ENCODE measurements around the gene DBT. TPM values are rescaled to one million over a fixed set of nuclear protein-coding genes. Genes with fewer than 3 reads are reported as not detected.

DBT gene
- total RNA-seq, 1 donor from 2014 or later, result 12.4 TPM

DNA sequence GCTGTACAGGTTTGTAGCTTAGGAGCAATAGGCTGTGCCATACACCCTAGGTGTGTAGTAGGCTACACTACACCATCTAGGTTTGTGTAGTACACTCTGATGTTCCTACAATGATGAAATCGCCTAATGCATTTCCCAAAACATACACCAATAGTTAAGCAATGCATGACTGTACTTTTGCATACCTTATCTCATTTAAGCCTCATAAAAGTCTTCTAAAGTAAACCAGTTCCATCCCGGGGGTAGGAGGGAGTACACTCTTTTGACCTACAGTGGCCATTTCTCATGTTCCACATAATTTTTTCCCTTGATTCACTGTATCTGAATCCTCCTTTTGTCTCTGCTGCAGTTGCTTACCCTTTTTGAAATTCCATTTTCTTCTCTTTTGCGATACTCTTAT lies 104.5 kb downstream of the DBT start:
- Mint-ChIP-seq H3K4me1 (ENCODE audit: low read depth) (peaks cover 4% of the 10 kb centered on the region), H3K9me3 (ENCODE audit: low read depth) (no peaks in the 10 kb centered on the region), H3K4me3 (ENCODE audit: unreplicated experiment) (no peak overlapping the region), H3K36me3 (ENCODE audit: low read depth) (peaks cover 35% of the 10 kb centered on the region), H3K27me3 (ENCODE audit: low read depth) (no peaks in the 10 kb centered on the region), H3K27ac (ENCODE audit: unreplicated experiment) (no peak overlapping the region)
- no peak for DNase-seq (ENCODE audit: low spot score)
- TF ChIP-seq, protein P1, sequence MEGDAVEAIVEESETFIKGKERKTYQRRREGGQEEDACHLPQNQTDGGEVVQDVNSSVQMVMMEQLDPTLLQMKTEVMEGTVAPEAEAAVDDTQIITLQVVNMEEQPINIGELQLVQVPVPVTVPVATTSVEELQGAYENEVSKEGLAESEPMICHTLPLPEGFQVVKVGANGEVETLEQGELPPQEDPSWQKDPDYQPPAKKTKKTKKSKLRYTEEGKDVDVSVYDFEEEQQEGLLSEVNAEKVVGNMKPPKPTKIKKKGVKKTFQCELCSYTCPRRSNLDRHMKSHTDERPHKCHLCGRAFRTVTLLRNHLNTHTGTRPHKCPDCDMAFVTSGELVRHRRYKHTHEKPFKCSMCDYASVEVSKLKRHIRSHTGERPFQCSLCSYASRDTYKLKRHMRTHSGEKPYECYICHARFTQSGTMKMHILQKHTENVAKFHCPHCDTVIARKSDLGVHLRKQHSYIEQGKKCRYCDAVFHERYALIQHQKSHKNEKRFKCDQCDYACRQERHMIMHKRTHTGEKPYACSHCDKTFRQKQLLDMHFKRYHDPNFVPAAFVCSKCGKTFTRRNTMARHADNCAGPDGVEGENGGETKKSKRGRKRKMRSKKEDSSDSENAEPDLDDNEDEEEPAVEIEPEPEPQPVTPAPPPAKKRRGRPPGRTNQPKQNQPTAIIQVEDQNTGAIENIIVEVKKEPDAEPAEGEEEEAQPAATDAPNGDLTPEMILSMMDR (IDR thresholded peaks at IDR 0.05), result no peak

DNA sequence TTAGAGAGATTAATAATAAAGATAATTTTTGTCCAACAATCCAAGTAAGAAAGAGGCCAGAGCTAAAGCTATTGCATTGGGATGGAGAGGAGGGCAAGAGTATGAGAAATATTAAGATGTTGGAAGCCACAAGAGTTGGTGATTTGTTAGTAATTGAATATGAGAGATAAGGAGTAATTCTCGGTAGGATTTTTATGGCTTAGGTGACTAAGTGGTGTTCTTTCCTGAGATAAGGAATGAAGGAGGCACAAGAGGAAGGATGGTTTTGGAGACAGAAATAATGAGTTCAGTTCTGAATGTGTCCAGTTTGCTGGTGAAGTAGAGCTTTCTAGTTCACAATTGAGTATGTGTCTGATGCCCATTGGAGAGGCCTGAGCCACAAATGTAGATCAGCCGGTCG lies 107.3 kb downstream of the DBT start:
- no peak overlapping the region for H3K27ac Mint-ChIP-seq (ENCODE audit: unreplicated experiment)
- no peak overlapping the region for H3K4me3 Mint-ChIP-seq (ENCODE audit: unreplicated experiment)
- peaks cover 4% of the 10 kb centered on the region for H3K4me1 Mint-ChIP-seq (ENCODE audit: low read depth)
- TF ChIP-seq, protein P1 (IDR thresholded peaks at IDR 0.05), result no peak
- H3K9me3 Mint-ChIP-seq (ENCODE audit: low read depth), result no peaks in the 10 kb centered on the region
- H3K27me3 Mint-ChIP-seq (ENCODE audit: low read depth), result no peaks in the 10 kb centered on the region
- DNase-seq (ENCODE audit: low spot score), result no peak
- H3K36me3 Mint-ChIP-seq (ENCODE audit: low read depth), result peaks cover 38% of the 10 kb centered on the region

DNA sequence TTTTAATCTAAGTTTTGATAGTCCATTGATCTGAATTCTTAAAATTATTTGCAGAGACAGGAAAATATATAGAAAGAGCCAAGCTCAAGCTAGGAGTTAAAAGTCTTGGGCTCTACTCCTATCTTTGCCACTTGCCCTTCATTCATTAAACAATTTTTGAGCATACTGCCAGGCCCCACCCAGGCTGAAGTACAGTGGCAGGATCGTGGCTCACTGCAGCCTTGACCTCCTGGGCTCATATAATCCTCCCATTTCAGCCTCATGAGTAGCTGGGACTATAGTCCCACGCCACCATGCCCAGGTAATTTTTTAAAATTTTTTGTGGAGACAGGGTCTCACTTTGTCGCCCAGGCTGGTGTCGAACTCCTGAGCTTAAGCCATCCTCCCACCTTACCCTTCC lies 108.4 kb downstream of the DBT start:
- Mint-ChIP-seq H3K27me3 (ENCODE audit: low read depth) (no peaks in the 10 kb centered on the region), H3K4me1 (ENCODE audit: low read depth) (peaks cover 4% of the 10 kb centered on the region), H3K27ac (ENCODE audit: unreplicated experiment) (no peak overlapping the region), H3K36me3 (ENCODE audit: low read depth) (peaks cover 37% of the 10 kb centered on the region), H3K4me3 (ENCODE audit: unreplicated experiment) (no peak overlapping the region), H3K9me3 (ENCODE audit: low read depth) (no peaks in the 10 kb centered on the region)
- no peak for DNase-seq (ENCODE audit: low spot score)
- TF ChIP-seq, protein P1 (IDR thresholded peaks at IDR 0.05), result no peak

DNA sequence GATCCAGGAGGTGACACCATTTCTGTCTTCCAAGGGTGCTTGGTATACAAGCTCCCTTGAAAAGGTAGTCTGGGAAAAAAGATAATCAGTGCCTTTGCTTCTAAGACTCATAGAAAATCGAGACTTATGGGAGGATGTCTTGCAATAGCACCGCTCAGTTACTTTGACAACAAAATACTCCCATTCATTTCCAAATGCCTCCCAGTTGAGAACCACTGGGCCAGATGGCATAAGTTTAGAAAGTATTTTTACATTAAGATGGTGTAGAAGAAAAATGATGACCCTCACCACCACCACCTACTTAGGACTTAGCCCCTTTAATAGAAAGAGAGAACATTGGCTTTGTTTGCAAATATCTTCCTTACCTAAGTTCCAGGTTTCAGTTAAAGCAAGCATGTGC lies 112.0 kb downstream of the DBT start:
- Mint-ChIP-seq H3K27ac (ENCODE audit: unreplicated experiment) (no peak overlapping the region), H3K4me3 (ENCODE audit: unreplicated experiment) (no peak overlapping the region)

More for the DNA sequence above, 112.0 kb downstream of the DBT start:
- Mint-ChIP-seq H3K4me1 (ENCODE audit: low read depth) (peaks cover 18% of the 10 kb centered on the region), H3K36me3 (ENCODE audit: low read depth) (peaks cover 22% of the 10 kb centered on the region), H3K27me3 (ENCODE audit: low read depth) (no peaks in the 10 kb centered on the region), H3K9me3 (ENCODE audit: low read depth) (no peaks in the 10 kb centered on the region)
- TF ChIP-seq, protein P1 (IDR thresholded peaks at IDR 0.05), result no peak
- DNase-seq (ENCODE audit: low spot score), result no peak

Small RNA genes lying within 50 kb of the gene (microRNA-seq; reads per million reads assigned to microRNA genes)
- gene MIR553 (ENCODE audit: borderline number of aligned reads), result not detected

Other genes with a start within 250 kb of the DBT start
- 2.3 to 3.6 TPM (median 2.4 TPM) in 3 replicates for gene SASS6, start 116.9 kb downstream of the DBT start, total RNA-seq
- gene TRMT13, start 116.7 kb downstream of the DBT start, total RNA-seq, result 7.1 to 11.0 TPM (median 7.4 TPM) in 3 replicates
- 1.00 to 1.3 TPM in 2 of 3 replicates, not detected in the other for gene LRRC39, start 71.6 kb downstream of the DBT start, total RNA-seq
- 36.7 to 40.7 TPM (median 37.5 TPM) in 3 replicates for gene RTCA, start 16.4 kb upstream of the DBT start, total RNA-seq
- 1.4 to 2.3 TPM (median 1.5 TPM) in 3 replicates for gene CDC14A, start 102.7 kb upstream of the DBT start, total RNA-seq

All from chondrocyte (in vitro differentiated cells).